GM23248 (cell line): Measurements from ENCODE around the gene GCKR. TPM values are rescaled to one million over a fixed set of nuclear protein-coding genes. Genes with fewer than 3 reads are reported as not detected.

Experiments used
- DNase-seq: peaks from one replicate; pipeline ENCODE4 v3.0.0-alpha.2; 2015
- H2AFZ ChIP-seq: fragments of 200-600 bp; sonication (generic); 2 replicates; pipeline ENCODE4 v1.6.1; 2016; ENCODE audit warnings: antibody characterized with exemption
- H3F3A ChIP-seq: fragments of 200-600 bp; sonication (generic); 2 replicates; pipeline ENCODE4 v1.6.1; 2016; ENCODE audit warnings: mild to moderate bottlenecking, antibody characterized with exemption, mixed run types; ENCODE audit not compliant: insufficient read depth
- H3K27ac ChIP-seq: fragments of 200-600 bp; sonication (generic); 2 replicates; pipeline ENCODE4 v1.5.1; 2016; ENCODE audit warnings: mild to moderate bottlenecking
- H3K27me3 ChIP-seq: fragments of 200-600 bp; sonication (generic); replicated peaks from 2 replicates; pipeline ENCODE4 v1.6.1; 2016; ENCODE audit warnings: mild to moderate bottlenecking; ENCODE audit not compliant: insufficient read depth
- H3K36me3 ChIP-seq: fragments of 200-600 bp; sonication (generic); 2 replicates; pipeline ENCODE4 v1.6.1; 2016; ENCODE audit warnings: low read depth, mild to moderate bottlenecking
- H3K4me1 ChIP-seq: fragments of 200-600 bp; sonication (generic); 2 replicates; pipeline ENCODE4 v1.6.1; 2016; ENCODE audit warnings: mild to moderate bottlenecking; ENCODE audit not compliant: insufficient read depth
- H3K4me2 ChIP-seq: fragments of 200-600 bp; sonication (generic); one replicate; pipeline ENCODE4 v1.6.1; 2016; ENCODE audit warnings: mild to moderate bottlenecking; ENCODE audit not compliant: unreplicated experiment
- H3K4me3 ChIP-seq: fragments of 200-600 bp; sonication (generic); 2 replicates; pipeline ENCODE4 v1.5.1; 2016; ENCODE audit warnings: mild to moderate bottlenecking
- H3K79me2 ChIP-seq: fragments of 200-600 bp; sonication (generic); 2 replicates; pipeline ENCODE4 v1.6.1; 2016; ENCODE audit warnings: mild to moderate bottlenecking; ENCODE audit not compliant: insufficient read depth
- H3K9ac ChIP-seq: fragments of 200-600 bp; sonication (generic); 2 replicates; pipeline ENCODE4 v1.6.1; 2016; ENCODE audit warnings: mild to moderate bottlenecking
- H3K9me2 ChIP-seq: fragments of 200-600 bp; sonication (generic); 2 replicates; pipeline ENCODE4 v1.6.1; 2016; ENCODE audit warnings: mixed run types, mild to moderate bottlenecking, moderate library complexity; ENCODE audit not compliant: insufficient read depth
- H3K9me3 ChIP-seq: fragments of 200-600 bp; sonication (generic); one replicate; pipeline ENCODE4 v1.6.1; 2017; ENCODE audit warnings: low read depth
- H4K20me1 ChIP-seq: fragments of 200-600 bp; sonication (generic); 2 replicates; pipeline ENCODE4 v1.6.0; 2016; ENCODE audit not compliant: insufficient read depth
- EZH2 ChIP-seq: fragments of 200-600 bp; sonication (generic); IDR thresholded peaks from 2 replicates; pipeline ENCODE4 v1.6.1; 2018; ENCODE audit warnings: antibody characterized with exemption, mild to moderate bottlenecking; ENCODE audit not compliant: insufficient read depth, poor library complexity, severe bottlenecking
- EZH2phosphoT487 ChIP-seq: fragments of 200-600 bp; sonication (generic); IDR thresholded peaks from 2 replicates; pipeline ENCODE4 v1.6.1; 2018; ENCODE audit warnings: antibody characterized with exemption, moderate library complexity, mild to moderate bottlenecking, low read depth; ENCODE audit not compliant: insufficient read depth
- WGBS, 2 experiments: methylation state at CpG; one replicate each; pipeline ENCODE4 v1.1.6; 2015 to 2017; ENCODE audit warnings: low lambda C conversion rate in 2 of 2, low coverage in 1 of 2; ENCODE audit errors: missing lambda C conversion rate in 2 of 2; 5-methylcytosine and 5-hydroxymethylcytosine counted together
- in situ Hi-C: fragments of 300-500 bp; cut with MboI; formaldehyde crosslinking; loops from 2 replicates; pipeline ENCODE4 v1.15.0; 2020
- polyA plus RNA-seq: library from polyadenylated mRNA; unstranded; fragments of >200 nt; fragmentation: Nextera tagmentation; extraction: Ambion mirVana; gene quantifications from 2 replicates; pipeline ENCODE4 v1.2.1, GENCODE V29; 2016
- total RNA-seq: library from RNA; depleted of rRNA; stranded (reverse); fragments of >200 nt; shearing (Covaris generic); gene quantifications from 2 replicates; pipeline ENCODE4 v1.2.3, GENCODE V29; 2014

Gene GCKR
- total and polyA plus RNA-seq, 2 experiments from 2014 or later: 0.11 to 0.59 TPM

GRCh38 chr2:27461118-27461517 is 35.5 kb upstream of the GCKR start:
- in situ Hi-C loops: no loop called here
- no peak overlapping the region for H3K4me3 ChIP-seq
- H3K9me3 ChIP-seq: no peaks in the 10 kb centered on the region
- no peaks in the 10 kb centered on the region for H3K79me2 ChIP-seq
- no peak overlapping the region for H2AFZ ChIP-seq
- H3F3A ChIP-seq: no peaks in the 10 kb centered on the region
- H3K27ac ChIP-seq: no peak overlapping the region
- H3K4me2 ChIP-seq: no peak overlapping the region
- no peaks in the 10 kb centered on the region for H3K9me2 ChIP-seq
- no peak for DNase-seq
- 92 to 94% methylated on average over 8 of the region's 8 CpGs for WGBS, 2 experiments
- no peaks in the 10 kb centered on the region; the same call in 1 of the 2 replicates for H3K36me3 ChIP-seq
- H4K20me1 ChIP-seq: no peaks in the 10 kb centered on the region
- no peak for TF ChIP-seq EZH2
- TF ChIP-seq EZH2phosphoT487: no peak
- H3K9ac ChIP-seq: no peak overlapping the region
- H3K27me3 ChIP-seq: no peaks in the 10 kb centered on the region
- no peaks in the 10 kb centered on the region for H3K4me1 ChIP-seq

DNA sequence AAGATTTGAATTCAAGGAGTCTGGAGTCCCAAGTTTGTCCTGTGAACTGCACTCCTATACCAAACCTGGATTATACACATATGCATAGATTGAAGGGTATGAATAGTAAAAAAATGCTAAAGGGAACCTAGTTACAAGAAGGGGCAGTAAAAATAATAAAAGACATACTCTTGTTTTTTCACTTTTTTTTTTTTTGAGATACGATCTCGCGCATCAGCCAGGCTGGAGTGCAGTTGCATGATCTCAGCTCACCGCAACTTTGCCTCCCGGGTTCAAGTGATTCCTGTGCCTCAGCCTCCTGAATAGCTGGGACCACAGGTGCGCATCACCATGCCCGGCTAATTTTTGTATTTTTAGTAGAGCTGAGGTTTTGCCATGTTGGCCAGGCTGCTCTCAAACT is 32.2 kb upstream of the GCKR start:
- no peak overlapping the region for H2AFZ ChIP-seq
- in situ Hi-C loops: no loop called here
- H3K27me3 ChIP-seq: no peaks in the 10 kb centered on the region
- H3K9me3 ChIP-seq: no peaks in the 10 kb centered on the region
- no peaks in the 10 kb centered on the region for H3K36me3 ChIP-seq
- H3F3A ChIP-seq: no peaks in the 10 kb centered on the region
- TF ChIP-seq EZH2phosphoT487: no peak
- TF ChIP-seq EZH2: no peak
- H3K9ac ChIP-seq: no peak overlapping the region
- DNase-seq: no peak
- H3K4me3 ChIP-seq: no peak overlapping the region
- WGBS, 2 experiments: 93 to 96% methylated on average over 7 of the region's 7 CpGs
- no peak overlapping the region for H3K4me2 ChIP-seq
- no peaks in the 10 kb centered on the region for H3K9me2 ChIP-seq
- H3K79me2 ChIP-seq: no peaks in the 10 kb centered on the region
- H4K20me1 ChIP-seq: no peaks in the 10 kb centered on the region
- H3K27ac ChIP-seq: no peak overlapping the region
- H3K4me1 ChIP-seq: no peaks in the 10 kb centered on the region

- H3K9ac ChIP-seq: no peak overlapping the region
Measured at GRCh38 chr2:27471961-27472360, 24.7 kb upstream of the GCKR start.

DNA sequence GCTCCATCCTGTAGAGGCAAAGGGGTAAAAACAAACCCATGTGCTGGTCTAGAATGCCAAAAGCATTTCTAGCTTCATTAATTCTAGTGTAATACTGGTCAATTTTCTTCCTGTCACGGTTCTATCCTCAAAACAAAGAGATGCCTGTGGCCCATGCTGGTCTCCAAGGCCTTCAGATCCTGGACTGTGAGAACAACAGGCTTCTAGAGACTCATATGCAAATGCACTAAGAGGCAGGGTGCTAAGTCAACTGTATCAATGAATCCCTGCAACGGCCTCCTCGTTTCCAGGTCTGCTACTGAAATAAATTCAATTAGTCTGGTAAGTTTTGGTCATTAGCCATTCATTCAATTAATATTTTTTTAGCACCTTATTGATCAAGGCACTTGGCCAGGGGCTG is 11.1 kb upstream of the GCKR start:
- H2AFZ ChIP-seq: no peak overlapping the region
- WGBS, 2 experiments: 39 to 42% methylated on average over 3 of the region's 3 CpGs
- no peak for DNase-seq
- no peak overlapping the region for H3K9ac ChIP-seq
- peaks cover 18% of the 10 kb centered on the region for H3K79me2 ChIP-seq
- no peak overlapping the region for H3K27ac ChIP-seq
- H4K20me1 ChIP-seq: no peaks in the 10 kb centered on the region
- no peaks in the 10 kb centered on the region for H3K9me3 ChIP-seq
- no peak for TF ChIP-seq EZH2
- TF ChIP-seq EZH2phosphoT487: no peak
- peaks cover 5% of the 10 kb centered on the region; the same call in 1 of the 2 replicates for H3F3A ChIP-seq
- H3K9me2 ChIP-seq: no peaks in the 10 kb centered on the region
- H3K27me3 ChIP-seq: no peaks in the 10 kb centered on the region
- peaks cover 7% of the 10 kb centered on the region; the same call in 1 of the 2 replicates for H3K4me1 ChIP-seq
- H3K4me2 ChIP-seq: no peak overlapping the region
- no peak overlapping the region for H3K4me3 ChIP-seq
- in situ Hi-C loops: no loop called here
- no peaks in the 10 kb centered on the region for H3K36me3 ChIP-seq

More at GRCh38 chr2:27471961-27472360, 24.7 kb upstream of the GCKR start:
- no peak overlapping the region for H3K4me3 ChIP-seq
- H2AFZ ChIP-seq: no peak overlapping the region
- H4K20me1 ChIP-seq: no peaks in the 10 kb centered on the region
- no peaks in the 10 kb centered on the region for H3K27me3 ChIP-seq
- H3K9me3 ChIP-seq: no peaks in the 10 kb centered on the region
- peaks cover 13% of the 10 kb centered on the region; the same call in 1 of the 2 replicates for H3K36me3 ChIP-seq
- 83 to 94% methylated on average over 5 of the region's 5 CpGs for whole genome bisulfite sequencing, 2 experiments
- H3F3A ChIP-seq: no peaks in the 10 kb centered on the region
- H3K27ac ChIP-seq: no peak overlapping the region
- in situ Hi-C loops: no loop called here
- TF ChIP-seq EZH2phosphoT487 (no peak), EZH2 (no peak)
- no peak overlapping the region for H3K4me2 ChIP-seq
- H3K9me2 ChIP-seq: no peaks in the 10 kb centered on the region
- DNase-seq: no peak
- no peaks in the 10 kb centered on the region for H3K79me2 ChIP-seq
- no peaks in the 10 kb centered on the region for H3K4me1 ChIP-seq

DNA sequence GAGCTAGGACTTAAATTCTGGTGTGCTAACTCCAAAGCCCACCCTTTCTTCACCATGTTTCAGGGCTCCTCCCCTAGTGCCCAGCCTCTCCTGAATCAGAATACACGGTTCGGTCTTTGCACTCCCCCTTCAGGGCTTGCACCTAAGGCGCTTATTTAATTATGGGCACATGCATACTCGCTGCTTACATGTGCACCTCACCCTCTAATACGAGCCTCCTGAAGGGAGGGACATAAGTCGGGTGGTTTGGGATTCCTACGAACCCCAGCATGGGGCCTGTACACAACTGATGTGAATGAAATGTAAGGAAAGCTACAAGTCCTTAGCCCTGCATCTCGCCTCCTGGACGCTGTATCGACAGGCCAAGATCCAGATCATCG is 7.5 kb upstream of the GCKR start:
- no peak for TF ChIP-seq EZH2
- Histone ChIP-seq H3K36me3 (no peaks in the 10 kb centered on the region), H3F3A (peaks cover 5% of the 10 kb centered on the region; the same call in 1 of the 2 replicates), H3K9ac (peak overlapping the region; percentile 85), H3K9me3 (no peaks in the 10 kb centered on the region), H3K79me2 (peaks cover 18% of the 10 kb centered on the region), H3K27ac (peak overlapping the region; percentile 46), H3K4me2 (peak overlapping the region; percentile 88), H4K20me1 (no peaks in the 10 kb centered on the region), H3K4me3 (peak overlapping the region; percentile 90), H3K9me2 (no peaks in the 10 kb centered on the region), H2AFZ (peak overlapping the region; percentile 97), H3K4me1 (peaks cover 7% of the 10 kb centered on the region; the same call in 1 of the 2 replicates), H3K27me3 (no peaks in the 10 kb centered on the region)
- DNase-seq: peak; percentile 64
- in situ Hi-C loops: no loop called here
- WGBS, 2 experiments: 2 to 3% methylated on average over 11 of the region's 11 CpGs
